GM13977 (cell line): Measurements from ENCODE around the gene UBXN10.
"Not testable (repeated sequence)": the region's sequence is repeated elsewhere in the genome, so short reads cannot be mapped to it uniquely, and the experiment has no call there.

Source experiments
- DNase-seq: peaks from one replicate; pipeline ENCODE4 v3.0.0; 2012; ENCODE audit warnings: low spot score
- in situ Hi-C: fragments of 300-500 bp; cut with MboI; formaldehyde crosslinking; loops from one replicate; pipeline ENCODE4 v1.12.0; 2022; ENCODE audit warnings: low sequenced_read_pairs, low pct_unique_long_range_greater_than_20kb, mixed read lengths, inconsistent platforms; ENCODE audit not compliant: unreplicated experiment
- TF ChIP-seq, protein P1 (sequence below): IDR thresholded peaks from 2 replicates; pipeline ENCODE4 v1.5.1; 2012; ENCODE audit warnings: mild to moderate bottlenecking, control low read depth; ENCODE audit not compliant: insufficient read depth; ENCODE audit errors: extremely low read depth, missing control alignments

Gene UBXN10

DNA sequence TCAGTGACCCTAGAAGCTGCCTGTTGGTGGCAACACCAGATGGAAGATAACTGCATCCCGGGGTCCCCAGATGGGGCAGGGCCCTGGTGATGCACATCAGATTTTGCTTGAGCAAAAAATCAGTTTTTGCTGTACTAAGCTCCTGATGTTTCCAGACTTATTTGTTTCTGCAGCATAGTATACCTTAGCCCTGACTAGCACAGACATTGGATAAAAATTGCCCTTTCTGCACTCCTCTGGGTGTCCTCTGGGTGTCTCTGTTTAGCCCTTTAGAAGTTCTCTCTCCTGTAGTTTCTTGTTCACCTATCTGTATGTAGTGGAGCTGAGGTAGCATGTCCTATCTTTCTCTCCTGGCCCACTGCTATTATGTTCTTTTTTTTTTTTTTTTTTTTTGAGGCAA lies 30.7 kb downstream of the UBXN10 start:
- peak; percentile 71 for DNase-seq
- in situ Hi-C loops = loop anchor here (10.0 kb wide), 1 partner anchor 278 kb away; no protein-coding TSS in a partner anchor
- TF ChIP-seq, protein P1, sequence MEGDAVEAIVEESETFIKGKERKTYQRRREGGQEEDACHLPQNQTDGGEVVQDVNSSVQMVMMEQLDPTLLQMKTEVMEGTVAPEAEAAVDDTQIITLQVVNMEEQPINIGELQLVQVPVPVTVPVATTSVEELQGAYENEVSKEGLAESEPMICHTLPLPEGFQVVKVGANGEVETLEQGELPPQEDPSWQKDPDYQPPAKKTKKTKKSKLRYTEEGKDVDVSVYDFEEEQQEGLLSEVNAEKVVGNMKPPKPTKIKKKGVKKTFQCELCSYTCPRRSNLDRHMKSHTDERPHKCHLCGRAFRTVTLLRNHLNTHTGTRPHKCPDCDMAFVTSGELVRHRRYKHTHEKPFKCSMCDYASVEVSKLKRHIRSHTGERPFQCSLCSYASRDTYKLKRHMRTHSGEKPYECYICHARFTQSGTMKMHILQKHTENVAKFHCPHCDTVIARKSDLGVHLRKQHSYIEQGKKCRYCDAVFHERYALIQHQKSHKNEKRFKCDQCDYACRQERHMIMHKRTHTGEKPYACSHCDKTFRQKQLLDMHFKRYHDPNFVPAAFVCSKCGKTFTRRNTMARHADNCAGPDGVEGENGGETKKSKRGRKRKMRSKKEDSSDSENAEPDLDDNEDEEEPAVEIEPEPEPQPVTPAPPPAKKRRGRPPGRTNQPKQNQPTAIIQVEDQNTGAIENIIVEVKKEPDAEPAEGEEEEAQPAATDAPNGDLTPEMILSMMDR = peak; percentile 63

DNA sequence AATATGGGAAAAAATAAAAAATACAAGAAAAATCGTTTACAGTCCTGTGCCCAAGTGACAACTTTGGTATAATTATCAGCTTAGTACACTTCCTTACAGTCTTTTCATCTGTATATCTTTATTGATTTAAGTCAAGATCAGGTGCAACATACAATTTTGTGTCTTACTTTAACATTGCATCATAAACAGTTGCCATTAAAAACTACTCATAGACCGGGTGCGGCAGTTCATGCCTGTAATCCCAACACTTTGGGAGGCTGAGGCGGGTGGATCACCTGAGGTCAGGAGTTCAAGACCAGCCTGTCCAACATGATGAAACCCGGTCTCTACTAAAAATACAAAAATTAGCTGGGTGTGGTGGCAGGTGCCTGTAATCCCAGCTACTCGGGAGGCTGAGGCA lies 33.2 kb downstream of the UBXN10 start:
- in situ Hi-C loops = loop anchor here (10.0 kb wide), 1 partner anchor 276 kb away; no protein-coding TSS in a partner anchor
- DNase-seq = not testable (repeated sequence)

DNA sequence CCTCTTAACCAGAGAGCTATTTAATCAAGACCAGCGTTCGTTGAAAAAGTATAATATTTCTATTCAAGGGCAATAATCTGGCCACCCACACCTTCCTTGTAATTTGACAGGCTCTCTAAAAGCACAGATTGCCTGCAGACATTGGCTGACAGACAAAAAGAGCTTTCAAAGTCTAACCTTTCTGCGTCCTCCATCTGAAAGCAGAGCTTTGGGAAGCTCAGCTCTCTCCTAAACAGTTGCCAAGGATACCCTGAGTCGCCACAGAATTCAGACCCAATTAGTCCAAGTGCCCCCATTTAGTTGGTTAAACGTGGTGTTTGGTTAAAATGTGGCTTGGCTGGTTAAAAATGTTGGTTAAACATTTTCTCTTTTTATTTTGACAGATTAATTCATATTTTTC lies 34.1 kb downstream of the UBXN10 start:
- TF ChIP-seq, protein P1 = no peak
- in situ Hi-C loops = no loop called here
- DNase-seq = no peak

DNA sequence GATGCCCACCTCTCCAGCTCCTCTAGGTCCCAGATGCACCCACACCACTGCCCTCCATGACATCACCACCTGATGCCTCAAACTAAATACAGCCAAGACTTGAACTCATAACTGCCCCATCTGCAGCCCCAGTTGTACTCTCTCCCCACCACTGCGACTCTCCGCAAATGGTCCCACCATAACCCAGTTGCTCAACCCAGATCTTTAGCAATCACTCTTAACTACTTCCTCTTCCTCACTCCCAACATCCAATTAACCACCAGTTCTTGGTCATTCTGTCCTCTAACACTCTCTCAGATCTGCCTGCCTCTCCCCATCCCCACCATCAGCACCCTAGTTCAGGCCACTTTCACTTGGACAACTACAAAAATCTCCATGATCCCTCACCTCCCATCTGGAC lies 37.2 kb downstream of the UBXN10 start:
- in situ Hi-C loops = no loop called here
- DNase-seq = no peak
- TF ChIP-seq, protein P1 = no peak

DNA sequence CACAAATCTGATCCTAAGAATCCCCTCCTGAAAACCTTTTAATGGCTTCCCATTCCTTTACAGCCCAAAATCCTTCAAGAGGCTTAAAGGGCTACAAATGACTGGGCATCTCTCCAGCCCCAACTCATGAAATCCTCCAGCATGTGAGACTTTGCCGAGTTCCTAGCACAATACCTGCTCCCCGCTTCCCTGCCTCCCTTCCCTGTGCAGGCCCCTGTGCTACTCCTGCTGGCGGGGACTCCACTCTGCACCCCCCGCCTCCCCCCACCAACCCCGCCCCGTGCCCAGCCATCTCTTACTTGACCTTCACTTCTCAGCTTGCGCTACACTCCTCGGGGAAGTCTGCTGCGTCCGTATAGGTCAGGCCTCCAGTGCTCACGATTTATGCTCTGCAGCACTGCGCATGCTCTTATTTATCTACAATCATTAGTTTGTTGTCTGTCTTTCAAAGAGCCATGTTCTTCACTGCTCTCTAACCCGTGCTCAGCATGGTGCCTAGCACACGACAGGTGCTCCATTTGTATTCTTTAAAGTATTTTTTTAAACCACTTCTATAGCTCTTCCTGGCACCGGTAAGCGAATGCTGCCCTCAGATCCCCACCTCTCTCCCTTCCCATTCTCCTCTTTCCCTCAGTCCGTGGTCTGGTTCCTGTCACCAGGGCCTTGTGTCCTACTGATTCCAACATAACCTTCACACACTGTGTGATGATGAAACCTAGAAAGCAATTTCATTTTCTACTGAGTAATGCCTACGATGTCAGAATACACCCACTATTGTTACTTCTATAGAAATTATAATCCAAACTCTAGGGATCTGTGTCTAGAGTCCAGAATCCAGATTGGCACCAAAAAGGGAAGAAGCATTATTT lies 37.9 kb downstream of the UBXN10 start:
- no peak for DNase-seq
- TF ChIP-seq, protein P1 = no peak
- in situ Hi-C loops = no loop called here

DNA sequence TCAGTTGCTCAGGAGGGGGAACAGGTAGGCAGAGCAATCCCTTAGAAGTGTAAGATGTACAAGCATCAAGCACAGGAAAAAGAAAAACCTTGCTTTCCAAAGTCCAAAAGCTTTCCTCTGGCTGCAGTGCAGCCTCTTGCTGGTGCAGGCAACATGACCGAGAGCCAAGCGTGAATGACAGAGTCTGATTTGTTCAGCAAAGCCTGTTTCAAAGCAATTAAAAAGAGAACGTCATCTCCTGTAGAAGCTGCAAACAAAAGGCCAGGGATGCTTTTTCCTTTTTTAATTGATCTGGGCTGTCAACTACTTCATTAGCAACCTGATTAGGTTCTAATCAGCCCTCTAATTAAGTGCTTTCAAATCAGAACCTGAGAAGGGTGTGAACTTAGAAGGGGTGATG lies 38.6 kb downstream of the UBXN10 start:
- in situ Hi-C loops = no loop called here
- no peak for DNase-seq
- TF ChIP-seq, protein P1 = no peak

DNA sequence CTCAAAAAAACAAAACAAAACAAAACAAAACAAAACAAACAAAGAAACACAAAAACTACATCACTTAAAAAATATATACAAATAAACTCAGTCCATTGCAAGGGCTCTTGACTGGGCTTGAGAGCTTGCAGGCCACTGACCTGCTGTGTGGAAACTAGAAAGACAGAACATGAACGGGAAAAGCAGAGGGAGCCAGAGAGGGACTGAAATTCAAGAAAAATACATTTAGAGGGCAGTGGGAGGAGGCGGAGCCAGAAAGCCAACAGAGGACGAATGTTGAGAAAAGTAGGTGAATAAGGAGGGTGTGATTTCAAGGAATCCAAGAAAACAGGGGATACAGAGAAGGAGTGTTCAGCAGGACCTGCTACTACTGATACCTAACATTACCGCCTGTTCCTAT lies 41.8 kb downstream of the UBXN10 start:
- TF ChIP-seq, protein P1 = no peak
- DNase-seq = no peak
- in situ Hi-C loops = no loop called here
